Nephron (organoid): Measurements from ENCODE around the gene GPR143.

Experiments used
- H3K27ac Mint-ChIP-seq, 3 experiments: 2 replicates each; pipeline ENCODE4 v1.8.0; 2020; ENCODE audit warnings: mixed read lengths in 3 of 3, mild to moderate bottlenecking in 2 of 3, moderate library complexity in 1 of 3
- H3K27me3 Mint-ChIP-seq: 2 replicates; pipeline ENCODE4 v1.8.0; 2021; ENCODE audit warnings: low read depth, mild to moderate bottlenecking, moderate library complexity, mixed read lengths
- H3K36me3 Mint-ChIP-seq: 2 replicates; pipeline ENCODE4 v1.8.0; 2020; ENCODE audit warnings: low read depth, mixed read lengths
- H3K4me1 Mint-ChIP-seq: 2 replicates; pipeline ENCODE4 v1.8.0; 2020; ENCODE audit warnings: mixed read lengths
- H3K4me3 Mint-ChIP-seq, 3 experiments: 2 replicates each; pipeline ENCODE4 v1.8.0; 2020; ENCODE audit warnings: mild to moderate bottlenecking in 3 of 3, mixed read lengths in 3 of 3, moderate library complexity in 2 of 3
- H3K9me3 Mint-ChIP-seq: 2 replicates; pipeline ENCODE4 v1.8.0; 2020; ENCODE audit warnings: mixed read lengths
- TF ChIP-seq, protein P1 (sequence below), 3 experiments: fragments of 200-600 bp; sonication (generic); IDR thresholded peaks; one replicate each; pipeline ENCODE4 v1.5.0; 2021; ENCODE audit warnings: antibody characterized with exemption in 3 of 3; ENCODE audit not compliant: unreplicated experiment in 3 of 3

The GPR143 gene

DNA sequence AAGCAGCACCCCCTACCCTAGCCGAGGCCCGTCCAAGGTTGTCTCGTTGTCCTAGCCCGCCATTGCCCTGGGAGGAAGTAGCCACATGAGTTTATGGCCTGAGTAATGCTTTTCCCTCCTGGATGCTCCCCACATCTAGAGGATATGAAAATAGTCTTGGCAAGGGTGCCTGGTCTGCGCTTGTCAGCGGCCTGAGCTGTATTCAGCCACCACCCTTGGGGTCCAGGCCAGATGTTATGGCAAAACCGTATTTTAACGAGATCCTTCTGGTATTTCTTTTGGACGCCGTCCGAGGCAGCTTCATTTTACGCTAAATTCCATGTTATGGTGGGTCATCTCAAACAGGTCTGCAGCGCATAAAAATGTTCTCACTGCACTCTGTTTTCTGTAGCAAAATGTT, 89.3 kb downstream of the GPR143 start:
- peak overlapping the region; percentile 73 to 87 (median 75) for H3K27ac Mint-ChIP-seq
- peaks cover 3% of the 10 kb centered on the region for H3K27me3 Mint-ChIP-seq
- TF ChIP-seq, protein P1, sequence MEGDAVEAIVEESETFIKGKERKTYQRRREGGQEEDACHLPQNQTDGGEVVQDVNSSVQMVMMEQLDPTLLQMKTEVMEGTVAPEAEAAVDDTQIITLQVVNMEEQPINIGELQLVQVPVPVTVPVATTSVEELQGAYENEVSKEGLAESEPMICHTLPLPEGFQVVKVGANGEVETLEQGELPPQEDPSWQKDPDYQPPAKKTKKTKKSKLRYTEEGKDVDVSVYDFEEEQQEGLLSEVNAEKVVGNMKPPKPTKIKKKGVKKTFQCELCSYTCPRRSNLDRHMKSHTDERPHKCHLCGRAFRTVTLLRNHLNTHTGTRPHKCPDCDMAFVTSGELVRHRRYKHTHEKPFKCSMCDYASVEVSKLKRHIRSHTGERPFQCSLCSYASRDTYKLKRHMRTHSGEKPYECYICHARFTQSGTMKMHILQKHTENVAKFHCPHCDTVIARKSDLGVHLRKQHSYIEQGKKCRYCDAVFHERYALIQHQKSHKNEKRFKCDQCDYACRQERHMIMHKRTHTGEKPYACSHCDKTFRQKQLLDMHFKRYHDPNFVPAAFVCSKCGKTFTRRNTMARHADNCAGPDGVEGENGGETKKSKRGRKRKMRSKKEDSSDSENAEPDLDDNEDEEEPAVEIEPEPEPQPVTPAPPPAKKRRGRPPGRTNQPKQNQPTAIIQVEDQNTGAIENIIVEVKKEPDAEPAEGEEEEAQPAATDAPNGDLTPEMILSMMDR (IDR thresholded peaks at IDR 0.05; ENCODE audit: unreplicated experiment in 3 of 3): no peak
- H3K36me3 Mint-ChIP-seq: peaks cover 61% of the 10 kb centered on the region
- peaks cover 25% of the 10 kb centered on the region for H3K4me1 Mint-ChIP-seq
- H3K4me3 Mint-ChIP-seq: no peak overlapping the region
- peaks cover 20% of the 10 kb centered on the region for H3K9me3 Mint-ChIP-seq
